Measurements from ENCODE around the gene TENM4.

The TENM4 gene

GRCh38 chr11:78690352-78690987 lies 750.4 kb downstream of the TENM4 start:
- Histone ChIP-seq H3K4me3 (ENCODE audit: low read depth in 1 of 2, low read length in 2 of 2) (no peak overlapping the region), H3K9me3 (ENCODE audit: insufficient read depth, low read length, severe bottlenecking) (no peaks in the 10 kb centered on the region), H3K9ac (ENCODE audit: low read depth, low read length) (no peak overlapping the region), H3K4me1 (ENCODE audit: insufficient read depth, low read length) (no peaks in the 10 kb centered on the region), H3K36me3 (ENCODE audit: insufficient read depth, low read length) (no peaks in the 10 kb centered on the region), H2AFZ (ENCODE audit: low read depth, low read length) (no peak overlapping the region), H3K27me3 (ENCODE audit: insufficient read depth, low read length, poor library complexity) (peaks cover 19% of the 10 kb centered on the region), H3K79me2 (ENCODE audit: insufficient read depth, low read length) (no peaks in the 10 kb centered on the region), H3K27ac (ENCODE audit: low read length) (no peak overlapping the region), H4K20me1 (ENCODE audit: insufficient read depth, low read length) (no peaks in the 10 kb centered on the region), H3K4me2 (ENCODE audit: insufficient read depth, low read length) (no peak overlapping the region)
- ATAC-seq (ENCODE audit: insufficient read depth, low read depth): no peak
- TF ChIP-seq EZH2 (IDR thresholded peaks at IDR 0.05; ENCODE audit: borderline replicate concordance, low read depth, low read length, severe bottlenecking) (no peak), CTCF (IDR thresholded peaks at IDR 0.05; ENCODE audit: borderline replicate concordance, extremely low read depth, low read length, poor library complexity, severe bottlenecking) (no peak)
- no peak for DNase-seq

GRCh38 chr11:78689585-78690153 lies 751.2 kb downstream of the TENM4 start:
- Histone ChIP-seq H3K9me3 (ENCODE audit: insufficient read depth, low read length, severe bottlenecking) (no peaks in the 10 kb centered on the region), H3K79me2 (ENCODE audit: insufficient read depth, low read length) (no peaks in the 10 kb centered on the region), H2AFZ (ENCODE audit: low read depth, low read length) (no peak overlapping the region), H4K20me1 (ENCODE audit: insufficient read depth, low read length) (no peaks in the 10 kb centered on the region), H3K27ac (ENCODE audit: low read length) (no peak overlapping the region), H3K4me1 (ENCODE audit: insufficient read depth, low read length) (no peaks in the 10 kb centered on the region), H3K4me2 (ENCODE audit: insufficient read depth, low read length) (no peak overlapping the region), H3K4me3 (ENCODE audit: low read depth in 1 of 2, low read length in 2 of 2) (no peak overlapping the region), H3K27me3 (ENCODE audit: insufficient read depth, low read length, poor library complexity) (peaks cover 19% of the 10 kb centered on the region), H3K36me3 (ENCODE audit: insufficient read depth, low read length) (no peaks in the 10 kb centered on the region), H3K9ac (ENCODE audit: low read depth, low read length) (no peak overlapping the region)
- no peak for ATAC-seq (ENCODE audit: insufficient read depth, low read depth)
- DNase-seq: no peak
- no peak for TF ChIP-seq CTCF (IDR thresholded peaks at IDR 0.05; ENCODE audit: borderline replicate concordance, extremely low read depth, low read length, poor library complexity, severe bottlenecking)
- no peak for TF ChIP-seq EZH2 (IDR thresholded peaks at IDR 0.05; ENCODE audit: borderline replicate concordance, low read depth, low read length, severe bottlenecking)

- no peak overlapping the region for H3K27ac ChIP-seq (ENCODE audit: low read length)
- H3K4me2 ChIP-seq (ENCODE audit: insufficient read depth, low read length): no peak overlapping the region
- no peak overlapping the region for H3K9ac ChIP-seq (ENCODE audit: low read depth, low read length)
- no peak for TF ChIP-seq EZH2 (IDR thresholded peaks at IDR 0.05; ENCODE audit: borderline replicate concordance, low read depth, low read length, severe bottlenecking)
- TF ChIP-seq CTCF (IDR thresholded peaks at IDR 0.05; ENCODE audit: borderline replicate concordance, extremely low read depth, low read length, poor library complexity, severe bottlenecking): no peak
- no peak overlapping the region for H3K4me3 ChIP-seq (ENCODE audit: low read depth in 1 of 2, low read length in 2 of 2)
- H3K79me2 ChIP-seq (ENCODE audit: insufficient read depth, low read length): no peaks in the 10 kb centered on the region
- no peak overlapping the region for H2AFZ ChIP-seq (ENCODE audit: low read depth, low read length)
- no peaks in the 10 kb centered on the region for H3K36me3 ChIP-seq (ENCODE audit: insufficient read depth, low read length)
- H3K27me3 ChIP-seq (ENCODE audit: insufficient read depth, low read length, poor library complexity): peaks cover 19% of the 10 kb centered on the region
- H3K9me3 ChIP-seq (ENCODE audit: insufficient read depth, low read length, severe bottlenecking): no peaks in the 10 kb centered on the region
- ATAC-seq (ENCODE audit: insufficient read depth, low read depth) (no peak), DNase-seq (no peak)
- no peaks in the 10 kb centered on the region for H4K20me1 ChIP-seq (ENCODE audit: insufficient read depth, low read length)
- H3K4me1 ChIP-seq (ENCODE audit: insufficient read depth, low read length): no peaks in the 10 kb centered on the region
Measured at GRCh38 chr11:78689101-78689500, 751.7 kb downstream of the TENM4 start.

All from DND-41 (cell line).